GM19438 (cell line): ENCODE measurements around the gene HES7.

ENCODE experiments used
- ATAC-seq: cut with Tn5 transposase; IDR thresholded peaks from one replicate; pipeline ENCODE4 v1.9.1; 2021; ENCODE audit warnings: low read depth; ENCODE audit not compliant: unreplicated experiment

The HES7 gene

GRCh38 chr17:8075574-8076342 lies 48.1 kb downstream of the HES7 start:
- no peak for ATAC-seq

DNA sequence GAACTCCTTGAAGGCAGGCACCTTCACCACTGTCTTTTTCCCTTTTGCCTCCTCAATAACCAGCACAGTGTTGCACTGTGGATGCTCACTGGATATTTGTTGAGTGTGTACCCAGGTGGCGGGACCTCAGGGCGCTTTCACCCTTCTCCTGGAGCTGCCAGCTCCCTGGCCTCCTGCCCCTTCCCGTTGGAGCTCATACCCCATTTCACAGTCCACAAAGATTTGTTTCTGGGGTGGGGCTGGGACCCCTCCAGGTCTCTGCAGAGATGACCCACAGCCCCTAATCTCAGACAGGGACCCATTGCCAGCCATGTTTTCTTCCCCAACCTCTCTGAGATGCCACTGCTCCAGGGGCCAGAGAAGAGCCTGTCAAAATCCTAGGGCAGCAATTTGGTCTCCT lies 48.8 kb downstream of the HES7 start:
- ATAC-seq, result no peak

GRCh38 chr17:8074554-8074953 lies 49.4 kb downstream of the HES7 start:
- ATAC-seq, result no peak

DNA sequence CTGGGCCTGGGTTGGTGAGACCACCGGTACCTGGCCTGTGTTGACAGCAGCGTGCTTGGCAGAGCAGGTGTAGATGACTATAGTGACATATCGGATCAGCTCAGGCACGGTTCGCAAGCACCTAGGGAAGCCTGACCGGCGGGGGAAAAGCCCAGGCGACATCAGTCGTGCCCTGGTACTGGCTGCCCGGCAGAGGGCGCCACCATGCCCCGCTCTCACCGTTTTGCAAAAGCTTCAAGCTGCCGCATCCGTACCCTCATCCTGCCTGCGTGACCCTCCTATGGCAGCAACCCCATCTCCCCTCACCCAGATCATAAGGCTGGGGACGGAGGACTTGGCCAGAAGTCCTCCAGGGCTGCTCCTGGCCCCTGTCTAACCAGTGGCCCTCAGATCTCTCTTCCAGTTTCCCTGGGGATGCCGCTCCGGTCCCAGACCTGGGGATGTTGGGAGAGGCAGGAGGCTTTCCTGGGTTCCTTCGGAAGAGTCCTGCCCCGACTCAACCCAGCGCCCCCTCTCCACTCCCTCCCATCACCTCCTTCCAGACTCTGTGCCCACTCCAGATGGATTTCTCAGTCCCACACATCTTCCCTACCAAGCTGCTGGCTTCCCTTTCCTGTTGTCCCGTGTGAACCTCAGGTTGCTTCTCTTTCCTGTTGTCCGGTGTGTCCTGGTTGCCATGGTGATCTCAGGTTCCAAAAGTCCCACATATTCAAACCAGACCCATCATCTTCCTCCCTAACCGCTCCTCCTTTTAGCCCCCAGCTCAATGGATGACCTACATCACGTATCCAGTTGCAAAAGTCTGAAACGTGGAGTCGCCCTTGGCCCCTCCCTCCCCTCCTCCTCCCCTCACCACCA lies 50.0 kb downstream of the HES7 start:
- no peak for ATAC-seq

- ATAC-seq, result no peak
These were observed 51.0 kb downstream of the HES7 start for GRCh38 chr17:8072729-8073461.

DNA sequence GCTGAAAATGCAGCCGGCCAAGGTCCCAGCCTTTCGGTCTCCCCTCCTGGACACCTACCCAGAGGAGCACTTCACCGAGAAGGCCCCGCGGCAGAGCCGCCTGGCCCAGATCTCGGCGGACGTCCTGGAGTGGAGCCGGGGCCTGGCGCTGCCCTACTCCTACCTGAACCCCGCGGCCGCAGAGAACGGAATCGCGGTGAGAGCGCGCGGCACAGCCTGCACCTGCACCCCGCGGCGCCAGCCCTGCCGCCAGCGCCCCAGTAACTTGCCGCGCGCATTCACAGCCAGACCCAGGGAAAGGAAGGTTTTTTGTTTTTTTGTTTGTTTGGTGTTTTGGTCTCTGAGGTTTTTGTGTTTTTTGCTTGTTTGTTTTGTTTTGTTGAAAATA lies 51.6 kb downstream of the HES7 start:
- ATAC-seq, result no peak

- ATAC-seq, result no peak
These were observed 52.4 kb downstream of the HES7 start for GRCh38 chr17:8071496-8071895.
